GM12891 (cell line): ENCODE measurements around the gene C7orf33.

Experiments used
- PAX5 ChIP-seq: IDR thresholded peaks from 2 replicates; pipeline ENCODE4 v1.6.1; 2011; ENCODE audit warnings: low read length, moderate library complexity, mild to moderate bottlenecking; ENCODE audit not compliant: insufficient read depth, severe bottlenecking
- POLR2A ChIP-seq: IDR thresholded peaks from 2 replicates; pipeline ENCODE4 v1.6.1; 2011; ENCODE audit warnings: low read depth, low read length, control low read depth

- TF ChIP-seq POLR2A (no peak), PAX5 (no peak)
These were observed 36.3 kb downstream of the C7orf33 start for GRCh38 chr7:148626828-148627227.
